Hematopoietic multipotent progenitor cell treated with erythropoietin and hydrocortisone succinate and interleukin-3 and kit ligand, for 15 days (in vitro differentiated cells): Measurements from ENCODE around the gene CHCHD4.

Source experiments
- DNase-seq: peaks from one replicate; pipeline ENCODE4 v3.0.0-alpha.2; 2015; ENCODE audit warnings: low spot score

CHCHD4 gene

GRCh38 chr3:14124615-14125192 lies at the start of gene CHCHD4, which contains the start of gene TMEM43:
Gene CHCHD4 (minus strand): TSS chr3:14124870. CDS start chr3:14124676, 194 bp downstream.
Gene TMEM43 (plus strand): TSS chr3:14125052. CDS start chr3:14125194, 142 bp downstream.
- peak; percentile 99 for DNase-seq

GRCh38 chr3:14172496-14172895 lies 47.8 kb upstream of the CHCHD4 start:
- DNase-seq: no peak

GRCh38 chr3:14170531-14171159 lies 46.0 kb upstream of the CHCHD4 start:
- DNase-seq: no peak

GRCh38 chr3:14169871-14170270 lies 45.2 kb upstream of the CHCHD4 start:
- no peak for DNase-seq

GRCh38 chr3:14169435-14169834 lies 44.8 kb upstream of the CHCHD4 start:
- no peak for DNase-seq

- DNase-seq: no peak
Observed at GRCh38 chr3:14166877-14167603, 42.4 kb upstream of the CHCHD4 start.

GRCh38 chr3:14162178-14162577 lies 37.5 kb upstream of the CHCHD4 start:
- DNase-seq: no peak

GRCh38 chr3:14161282-14161681 lies 36.6 kb upstream of the CHCHD4 start:
- DNase-seq: no peak

GRCh38 chr3:14159426-14159825 lies 34.8 kb upstream of the CHCHD4 start:
- DNase-seq: no peak

GRCh38 chr3:14158370-14158769 lies 33.7 kb upstream of the CHCHD4 start:
- no peak for DNase-seq

GRCh38 chr3:14157951-14158350 lies 33.3 kb upstream of the CHCHD4 start:
- DNase-seq: no peak

GRCh38 chr3:14156843-14157561 lies 32.3 kb upstream of the CHCHD4 start:
- DNase-seq: no peak

GRCh38 chr3:14156201-14156600 lies 31.5 kb upstream of the CHCHD4 start:
- DNase-seq: no peak

GRCh38 chr3:14154895-14155440 lies 30.3 kb upstream of the CHCHD4 start:
- no peak for DNase-seq

GRCh38 chr3:14154276-14154675 lies 29.6 kb upstream of the CHCHD4 start:
- no peak for DNase-seq

- DNase-seq: no peak
Observed at GRCh38 chr3:14153663-14154062, 29.0 kb upstream of the CHCHD4 start.

- DNase-seq: no peak
Observed at GRCh38 chr3:14152963-14153355, 28.3 kb upstream of the CHCHD4 start.

- peak; percentile 16 for DNase-seq
Observed at GRCh38 chr3:14152233-14152962, 27.7 kb upstream of the CHCHD4 start.

GRCh38 chr3:14151471-14152083 lies 26.9 kb upstream of the CHCHD4 start:
- no peak for DNase-seq

GRCh38 chr3:14150491-14151230 lies 26.0 kb upstream of the CHCHD4 start:
- no peak for DNase-seq
